ENCODE results near the gene POGLUT2. TPM values are rescaled to one million over a fixed set of nuclear protein-coding genes. Genes with fewer than 3 reads are reported as not detected.
A peak's percentile ranks its signal among the peaks of the same experiment; 100 is the strongest.

POGLUT2 gene
- total and polyA plus RNA-seq, 5 donors: 2.7 to 5.5 (median 4.2) TPM

- H3K27me3 ChIP-seq (ENCODE audit: control insufficient read depth, insufficient read depth): no peaks in the 10 kb centered on the region
- H3K9me3 ChIP-seq (ENCODE audit: control insufficient read depth, low read length): no peaks in the 10 kb centered on the region
- no peak overlapping the region for H3K4me3 ChIP-seq (ENCODE audit: low read length)
- intact Hi-C loops (cut with DNase I): no loop called here
- 96% methylated on average over 1 of the region's 1 CpG for WGBS
- ATAC-seq: no peak
- H3K27ac ChIP-seq (ENCODE audit: low read length): no peak overlapping the region
- no peaks in the 10 kb centered on the region for H3K4me1 ChIP-seq (ENCODE audit: control insufficient read depth, insufficient read depth, low read length)
- no peak for DNase-seq
These were observed 35.0 kb downstream of the POGLUT2 start for GRCh38 chr13:102763741-102764140.

DNA sequence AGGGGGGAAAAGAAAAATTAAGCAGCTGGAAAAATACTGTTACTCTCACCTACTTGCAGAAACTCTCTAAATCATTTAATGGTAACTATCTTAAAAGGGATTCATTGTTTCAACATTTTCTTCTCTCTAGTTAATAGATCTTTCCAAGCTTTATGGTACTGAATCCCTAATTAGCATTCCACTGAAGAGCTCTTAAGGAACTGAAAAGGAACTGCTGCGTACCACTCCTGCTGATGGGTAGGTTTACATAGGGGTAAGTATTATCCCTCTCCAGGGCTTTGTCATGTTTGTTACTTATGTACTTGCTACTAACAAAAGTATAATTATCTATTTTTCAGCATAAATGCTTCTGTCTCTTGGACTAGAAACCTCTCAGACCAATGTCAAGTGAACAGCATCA, 37.7 kb downstream of the POGLUT2 start:
- Histone ChIP-seq H3K4me1 (ENCODE audit: control insufficient read depth, insufficient read depth, low read length) (no peaks in the 10 kb centered on the region), H3K4me3 (ENCODE audit: low read length) (no peak overlapping the region), H3K27me3 (ENCODE audit: control insufficient read depth, insufficient read depth) (no peaks in the 10 kb centered on the region), H3K9me3 (ENCODE audit: control insufficient read depth, low read length) (no peaks in the 10 kb centered on the region), H3K27ac (ENCODE audit: low read length) (no peak overlapping the region)
- intact Hi-C loops (cut with DNase I): no loop called here
- DNase-seq (no peak), ATAC-seq (no peak)
- WGBS: 92% methylated on average over 1 of the region's 1 CpG

- no peak for DNase-seq
- no peaks in the 10 kb centered on the region for H3K4me1 ChIP-seq (ENCODE audit: control insufficient read depth, insufficient read depth, low read length)
- intact Hi-C loops (cut with DNase I): no loop called here
- H3K27me3 ChIP-seq (ENCODE audit: control insufficient read depth, insufficient read depth): no peaks in the 10 kb centered on the region
- H3K9me3 ChIP-seq (ENCODE audit: control insufficient read depth, low read length): no peaks in the 10 kb centered on the region
- ATAC-seq: peak; percentile 45 to 64
- WGBS: 51% methylated on average over 2 of the region's 2 CpGs
- H3K4me3 ChIP-seq (ENCODE audit: low read length): no peak overlapping the region
- H3K27ac ChIP-seq (ENCODE audit: low read length): no peak overlapping the region
These were observed 39.9 kb downstream of the POGLUT2 start for GRCh38 chr13:102758842-102759241.

DNA sequence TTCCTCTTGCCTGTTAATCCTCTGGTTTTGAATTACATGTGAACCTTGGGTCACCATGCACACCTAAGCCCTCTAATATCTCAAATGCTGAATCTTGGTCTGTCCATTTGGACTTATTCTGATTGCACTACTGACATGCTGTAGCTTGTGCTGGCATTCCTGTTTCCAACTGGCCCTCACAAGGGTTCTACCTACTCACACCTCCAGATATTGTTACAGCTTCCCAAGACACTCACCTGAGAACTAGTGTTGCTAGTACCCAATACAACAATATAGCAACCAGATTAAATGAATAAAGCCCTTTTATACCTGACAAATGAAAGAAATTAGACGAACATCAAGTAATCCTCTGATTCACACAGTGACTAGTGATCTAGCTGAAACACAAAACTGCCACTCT, 41.8 kb downstream of the POGLUT2 start:
- intact Hi-C loops (cut with DNase I): no loop called here
- 86% methylated on average over 1 of the region's 1 CpG for WGBS
- DNase-seq (no peak), ATAC-seq (no peak)
- Histone ChIP-seq H3K27me3 (ENCODE audit: control insufficient read depth, insufficient read depth) (no peaks in the 10 kb centered on the region), H3K4me1 (ENCODE audit: control insufficient read depth, insufficient read depth, low read length) (no peaks in the 10 kb centered on the region), H3K4me3 (ENCODE audit: low read length) (no peak overlapping the region), H3K27ac (ENCODE audit: low read length) (no peak overlapping the region), H3K9me3 (ENCODE audit: control insufficient read depth, low read length) (no peaks in the 10 kb centered on the region)

DNA sequence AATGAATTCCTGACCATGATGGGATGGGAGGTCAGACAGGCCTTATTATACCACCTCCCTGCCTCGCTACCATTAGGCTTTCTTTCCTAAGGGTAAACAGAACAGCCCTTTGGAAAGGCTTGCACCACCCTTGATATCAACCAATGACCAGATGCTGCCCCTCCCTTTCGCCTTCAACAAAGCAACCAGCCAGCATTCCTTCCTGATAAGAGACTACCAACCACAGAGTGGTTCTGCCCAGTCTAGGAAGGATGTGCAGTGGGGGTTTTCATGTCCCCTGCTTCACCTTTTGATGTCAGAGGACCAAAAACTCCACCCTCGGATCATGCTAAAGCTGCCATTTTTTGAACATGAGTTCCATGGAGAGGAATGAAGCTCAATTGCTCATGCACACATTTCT, 46.9 kb downstream of the POGLUT2 start:
- 85% methylated on average over 3 of the region's 3 CpGs for WGBS
- intact Hi-C loops (cut with DNase I): no loop called here
- DNase-seq: no peak

GRCh38 chr13:102742506-102742905, 56.3 kb downstream of the POGLUT2 start:
- DNase-seq: no peak
- H3K27me3 ChIP-seq (ENCODE audit: control insufficient read depth, insufficient read depth): no peaks in the 10 kb centered on the region
- H3K27ac ChIP-seq (ENCODE audit: low read length): no peak overlapping the region
- H3K4me3 ChIP-seq (ENCODE audit: low read length): no peak overlapping the region
- intact Hi-C loops (cut with DNase I): no loop called here
- H3K9me3 ChIP-seq (ENCODE audit: control insufficient read depth, low read length): no peaks in the 10 kb centered on the region
- ATAC-seq: no peak
- H3K4me1 ChIP-seq (ENCODE audit: control insufficient read depth, insufficient read depth, low read length): no peaks in the 10 kb centered on the region

More for the DNA sequence above, 46.9 kb downstream of the POGLUT2 start:
- no peaks in the 10 kb centered on the region for H3K27me3 ChIP-seq (ENCODE audit: control insufficient read depth, insufficient read depth)
- ATAC-seq: no peak
- H3K4me3 ChIP-seq (ENCODE audit: low read length): no peak overlapping the region
- H3K27ac ChIP-seq (ENCODE audit: low read length): no peak overlapping the region
- no peaks in the 10 kb centered on the region for H3K9me3 ChIP-seq (ENCODE audit: control insufficient read depth, low read length)
- H3K4me1 ChIP-seq (ENCODE audit: control insufficient read depth, insufficient read depth, low read length): no peaks in the 10 kb centered on the region

DNA sequence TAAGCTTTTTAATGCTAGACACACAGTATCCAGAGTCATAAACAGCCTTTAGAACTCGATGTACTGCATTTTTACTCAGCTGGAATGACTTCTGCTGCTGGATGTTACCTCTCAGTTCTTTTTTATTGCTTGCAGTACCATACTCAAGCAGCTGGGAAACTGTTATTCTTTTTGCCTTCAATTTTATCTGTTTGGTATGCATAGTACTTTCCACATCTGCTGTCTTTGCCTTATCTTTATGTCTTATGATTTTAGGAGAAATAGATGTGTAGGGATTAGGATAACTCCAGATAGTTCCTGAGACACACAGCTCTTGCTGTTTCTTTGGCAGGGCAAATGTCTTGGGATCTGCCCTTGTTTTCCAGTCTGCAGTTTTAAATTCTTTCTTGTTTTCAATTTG, 56.7 kb downstream of the POGLUT2 start:
- no peaks in the 10 kb centered on the region for H3K9me3 ChIP-seq (ENCODE audit: control insufficient read depth, low read length)
- 57% methylated on average over 1 of the region's 1 CpG for WGBS
- no peak for ATAC-seq
- H3K4me1 ChIP-seq (ENCODE audit: control insufficient read depth, insufficient read depth, low read length): no peaks in the 10 kb centered on the region
- no peak overlapping the region for H3K27ac ChIP-seq (ENCODE audit: low read length)
- DNase-seq: no peak
- no peaks in the 10 kb centered on the region for H3K27me3 ChIP-seq (ENCODE audit: control insufficient read depth, insufficient read depth)
- H3K4me3 ChIP-seq (ENCODE audit: low read length): no peak overlapping the region
- intact Hi-C loops (cut with DNase I): no loop called here

Other genes with a start within 250 kb of the POGLUT2 start
- gene TPP2, start 202.0 kb downstream of the POGLUT2 start, total RNA-seq: 10 to 100 TPM; 29.2 to 35.1 (median 32.7) TPM
- gene TPP2, start 202.0 kb downstream of the POGLUT2 start, polyA plus RNA-seq: 22.4 TPM
- not detected for gene METTL21C, start 103.9 kb downstream of the POGLUT2 start, total RNA-seq
- gene METTL21C, start 103.9 kb downstream of the POGLUT2 start, polyA plus RNA-seq: not detected
- 1 to 10 TPM; 7.4 to 10.0 (median 9.4) TPM for gene TEX30, start 25.2 kb downstream of the POGLUT2 start, total RNA-seq
- 13.7 TPM for gene TEX30, start 25.2 kb downstream of the POGLUT2 start, polyA plus RNA-seq
- 10 to 100 TPM; 25.5 to 43.2 (median 40.2) TPM for gene BIVM, start 143 bp upstream of the POGLUT2 start, total RNA-seq
- gene BIVM, start 143 bp upstream of the POGLUT2 start, polyA plus RNA-seq: 22.7 TPM
- 10 to 100 TPM; 28.6 to 34.4 (median 30.6) TPM for gene ERCC5, start 47.1 kb upstream of the POGLUT2 start, total RNA-seq
- 28.4 TPM for gene ERCC5, start 47.1 kb upstream of the POGLUT2 start, polyA plus RNA-seq

All from right cardiac atrium (tissue), 5 donors.